GM21619 (cell line): Measurements from ENCODE around the gene DKK3.

Experiments used
- ATAC-seq: cut with Tn5 transposase; IDR thresholded peaks from one replicate; pipeline ENCODE4 v1.9.1; 2021; ENCODE audit not compliant: unreplicated experiment

Gene DKK3

DNA sequence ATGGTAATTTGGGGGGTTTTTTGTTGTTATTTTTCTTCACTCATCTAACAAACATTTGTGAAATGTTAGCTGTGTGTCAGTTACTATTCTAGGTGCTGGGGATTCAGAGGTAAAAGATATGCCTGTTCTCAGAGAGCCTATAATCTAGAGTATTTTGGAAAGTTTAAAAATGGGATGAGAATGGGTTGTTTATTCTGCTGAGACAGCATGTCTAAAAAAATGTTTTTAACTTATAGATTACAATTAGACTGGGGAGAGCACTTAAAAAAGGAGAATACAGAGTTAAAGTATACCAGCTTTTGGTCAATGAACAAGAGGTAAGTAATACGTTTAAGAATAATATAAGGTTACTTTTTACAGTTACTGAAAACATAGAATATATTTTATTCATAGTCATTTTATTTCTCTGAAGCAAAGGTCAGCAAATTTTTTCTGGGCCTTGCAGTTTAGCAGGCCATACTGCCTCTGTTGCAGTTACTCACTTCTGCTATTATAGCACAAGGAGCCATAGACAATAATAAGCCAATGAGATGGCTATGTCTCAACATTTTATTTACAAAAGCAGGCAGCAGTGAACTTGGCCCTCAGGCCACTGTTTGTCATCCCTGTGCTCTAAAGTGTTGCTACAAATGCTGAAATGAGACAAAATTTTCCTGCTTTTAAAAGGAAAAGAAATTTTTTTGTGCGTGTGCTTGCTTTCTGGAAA lies 60.0 kb downstream of the DKK3 start:
- ATAC-seq, result no peak

DNA sequence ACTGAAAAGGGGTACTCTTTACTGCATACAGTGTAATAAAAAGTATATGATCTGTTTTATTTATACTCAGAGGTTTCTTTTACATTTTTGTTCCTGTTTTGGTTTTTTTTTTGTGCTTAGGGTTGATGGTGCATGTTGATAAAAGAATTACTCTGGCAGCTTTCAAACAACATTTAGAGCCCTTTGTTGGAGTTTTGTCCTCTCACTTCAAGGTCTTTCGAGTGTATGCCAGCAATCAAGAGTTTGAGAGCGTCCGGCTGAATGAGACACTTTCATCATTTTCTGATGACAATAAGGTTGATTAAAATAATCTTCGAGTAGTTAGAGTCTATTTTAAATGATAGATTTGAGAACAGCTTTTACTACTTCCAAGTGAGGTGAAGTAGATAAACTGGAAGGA lies 60.6 kb downstream of the DKK3 start:
- no peak for ATAC-seq

GRCh38 chr11:11946878-11947277 lies 61.5 kb downstream of the DKK3 start:
- ATAC-seq, result no peak

- no peak for ATAC-seq
These were observed 62.2 kb downstream of the DKK3 start for GRCh38 chr11:11946180-11946579.

DNA sequence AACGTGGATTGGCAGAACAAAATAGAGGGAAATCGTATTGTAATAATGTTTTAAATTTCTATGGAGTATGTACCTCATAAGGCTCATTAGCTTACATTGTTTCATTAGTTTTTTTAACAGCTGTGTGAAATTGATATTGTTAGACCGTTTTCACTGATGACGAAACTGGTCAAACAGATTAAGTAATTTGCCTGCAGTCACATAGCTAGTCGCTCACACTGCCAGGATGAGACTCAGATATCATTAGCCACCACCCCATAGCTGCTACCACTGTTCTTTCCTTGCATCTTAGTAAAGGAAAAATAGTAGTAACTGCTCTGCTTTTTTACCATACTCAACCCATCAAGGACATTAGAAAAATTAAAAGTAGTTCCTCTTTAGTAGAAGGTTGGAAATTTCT lies 64.0 kb downstream of the DKK3 start:
- no peak for ATAC-seq

DNA sequence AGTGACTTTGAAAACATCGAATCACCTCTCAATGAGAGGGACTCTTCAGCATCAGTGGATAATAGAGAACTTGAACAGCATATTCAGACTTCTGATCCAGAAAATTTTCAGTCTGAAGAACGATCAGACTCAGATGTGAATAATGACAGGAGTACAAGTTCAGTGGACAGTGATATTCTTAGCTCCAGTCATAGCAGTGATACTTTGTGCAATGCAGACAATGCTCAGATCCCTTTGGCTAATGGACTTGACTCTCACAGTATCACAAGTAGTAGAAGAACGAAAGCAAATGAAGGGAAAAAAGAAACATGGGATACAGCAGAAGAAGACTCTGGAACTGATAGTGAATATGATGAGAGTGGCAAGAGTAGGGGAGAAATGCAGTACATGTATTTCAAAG lies 65.8 kb downstream of the DKK3 start:
- no peak for ATAC-seq

DNA sequence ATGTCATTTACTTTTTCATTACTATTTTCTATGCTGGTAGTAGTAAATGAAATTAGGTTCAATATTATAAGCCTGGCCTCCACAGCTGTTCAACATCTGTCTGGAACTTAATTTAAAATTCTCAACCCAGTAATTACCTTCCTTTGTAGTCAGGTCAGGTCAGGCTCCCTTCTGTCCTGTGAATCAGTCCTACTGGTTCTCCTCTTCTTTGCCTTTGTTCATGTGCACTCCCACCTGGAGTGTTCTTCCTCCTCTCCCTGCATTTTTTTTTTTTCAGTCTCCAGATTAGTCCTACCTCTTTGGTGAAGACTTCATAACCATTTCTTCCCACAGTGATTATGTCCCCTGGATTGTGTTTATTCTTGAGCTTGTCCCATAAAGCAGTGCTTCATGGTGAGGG lies 67.9 kb downstream of the DKK3 start:
- no peak for ATAC-seq

DNA sequence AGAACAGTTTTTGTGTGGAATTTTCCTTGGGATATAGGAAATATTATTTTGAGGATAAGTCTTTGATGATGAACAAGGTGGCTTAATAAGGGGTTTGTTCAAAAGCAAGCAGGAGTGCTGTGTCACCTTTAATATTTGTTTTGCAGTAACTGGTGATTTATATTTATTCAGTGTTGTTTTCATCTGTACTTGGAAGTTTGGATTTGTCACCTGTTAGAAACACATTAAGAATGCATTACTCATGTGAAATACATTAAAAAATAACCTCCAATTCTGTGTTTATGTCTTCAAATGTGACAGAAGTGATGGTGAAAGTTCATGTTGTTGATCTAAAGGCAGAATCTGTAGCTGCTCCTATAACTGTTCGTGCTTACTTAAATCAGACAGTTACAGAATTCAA lies 70.5 kb downstream of the DKK3 start:
- ATAC-seq, result no peak

GRCh38 chr11:11937433-11937832 lies 71.0 kb downstream of the DKK3 start:
- no peak for ATAC-seq

GRCh38 chr11:11935536-11935935 lies 72.9 kb downstream of the DKK3 start:
- no peak for ATAC-seq

- ATAC-seq, result no peak
These were observed 76.9 kb downstream of the DKK3 start for GRCh38 chr11:11931461-11932055.

- ATAC-seq, result no peak
These were observed 78.5 kb downstream of the DKK3 start for GRCh38 chr11:11929920-11930319.

GRCh38 chr11:11923828-11924227 lies 84.6 kb downstream of the DKK3 start:
- no peak for ATAC-seq

GRCh38 chr11:11916981-11917399 lies 91.4 kb downstream of the DKK3 start:
- ATAC-seq, result no peak

GRCh38 chr11:11915625-11916024 lies 92.8 kb downstream of the DKK3 start:
- ATAC-seq, result no peak

GRCh38 chr11:11913395-11913794 lies 95.0 kb downstream of the DKK3 start:
- no peak for ATAC-seq
